Panc1 (cell line): ENCODE measurements around the gene IL11. TPM values are rescaled to one million over a fixed set of nuclear protein-coding genes. Genes with fewer than 3 reads are reported as not detected.

Source experiments
- ATAC-seq: fragments of 200-7000 bp; cut with Tn5 transposase; 2 replicates; pipeline ENCODE4 v1.9.1; 2020; ENCODE audit warnings: mild to moderate bottlenecking, moderate library complexity
- BruUV-seq: library from RNA; stranded (reverse); fragments of 400-500 nt; replicated peaks from 2 replicates; lab custom pipeline; 2021; lab: Mats Ljungman, UMichigan
- CTCF ChIA-PET: fragments of 300-600 bp; sonication (Branson Sonifier 250); formaldehyde crosslinking; loops from one replicate; lab custom pipeline; 2022; ENCODE audit warnings: antibody characterized with exemption; lab: Charles Lee
- POLR2A ChIA-PET: fragments of 300-600 bp; sonication (Branson Sonifier 250); formaldehyde crosslinking; loops from one replicate; lab custom pipeline; 2022; ENCODE audit warnings: antibody characterized with exemption; lab: Charles Lee
- DNase-seq: peaks from one replicate; pipeline ENCODE4 v3.0.0-alpha.2; 2010; ENCODE audit warnings: low read depth, low spot score
- H3K27ac ChIP-seq: 2 replicates; pipeline ENCODE4 v1.5.1; 2011; ENCODE audit warnings: mild to moderate bottlenecking, low read length, inconsistent platforms
- H3K27me3 ChIP-seq: fragments of 200-500 bp; sonication (Bioruptor generic); 2 replicates; pipeline ENCODE4 v1.6.0; 2014; ENCODE audit warnings: low read length, inconsistent platforms; ENCODE audit not compliant: control insufficient read depth, insufficient read depth
- H3K36me3 ChIP-seq: fragments of 200-500 bp; sonication (Bioruptor generic); 2 replicates; pipeline ENCODE4 v1.5.1; 2014; ENCODE audit warnings: inconsistent platforms, mild to moderate bottlenecking, low read length, moderate library complexity; ENCODE audit not compliant: control insufficient read depth, insufficient read depth
- H3K4me1 ChIP-seq: 2 replicates; pipeline ENCODE4 v1.5.1; 2011; ENCODE audit warnings: inconsistent platforms, mild to moderate bottlenecking, low read length, moderate library complexity; ENCODE audit not compliant: control insufficient read depth, insufficient read depth
- H3K4me3 ChIP-seq, 2 experiments: 2 replicates each; pipeline ENCODE4 v1.5.1; 2011 to 2012; ENCODE audit warnings: low read depth in 2 of 2, low read length in 2 of 2, mild to moderate bottlenecking in 2 of 2, inconsistent platforms in 1 of 2, moderate library complexity in 1 of 2
- H3K9me3 ChIP-seq: fragments of 200-500 bp; sonication (Bioruptor generic); 2 replicates; pipeline ENCODE4 v1.5.1; 2014; ENCODE audit warnings: low read depth, mild to moderate bottlenecking, inconsistent platforms, low read length, moderate library complexity; ENCODE audit not compliant: control insufficient read depth, insufficient read depth
- CTCF ChIP-seq: fragments of 450-650 bp; IDR thresholded peaks from 2 replicates; pipeline ENCODE4 v1.5.1; 2017; ENCODE audit warnings: mild to moderate bottlenecking
- POLR2AphosphoS5 ChIP-seq: IDR thresholded peaks from 2 replicates; pipeline ENCODE4 v1.6.1; 2012; ENCODE audit warnings: mild to moderate bottlenecking, low read depth, low read length, moderate library complexity
- SIN3A ChIP-seq: IDR thresholded peaks from 2 replicates; pipeline ENCODE4 v1.6.1; 2012; ENCODE audit warnings: low read depth, mild to moderate bottlenecking, low read length, moderate library complexity, borderline replicate concordance; ENCODE audit not compliant: insufficient read depth
- TCF7L2 ChIP-seq: IDR thresholded peaks from 2 replicates; pipeline ENCODE4 v1.6.1; 2011; ENCODE audit warnings: mild to moderate bottlenecking, low read depth, low read length, inconsistent platforms
- in situ Hi-C: cut with HindIII; loops from 2 replicates; pipeline ENCODE4 v1.10.0; 2016; ENCODE audit warnings: low sequenced_read_pairs, low pct_unique_long_range_greater_than_20kb
- intact Hi-C: fragments of 100-400 bp; cut with micrococcal nuclease; formaldehyde crosslinking; loops from one replicate; pipeline ENCODE4 v1.10.0; 2022; ENCODE audit not compliant: unreplicated experiment
- total RNA-seq: library from RNA; stranded (reverse); gene quantifications from one replicate; pipeline ENCODE4 v1.2.1, GENCODE V29; 2021; ENCODE audit not compliant: unreplicated experiment

IL11 gene
- total RNA-seq, 1 experiment from 2014 or later = 4.4 TPM

GRCh38 chr19:55373993-55374757 is 3.9 kb upstream of the IL11 start:
- Histone ChIP-seq H3K27ac (peak overlapping the region; percentile 55; the same call in 1 of the 2 replicates), H3K36me3 (no peaks in the 10 kb centered on the region), H3K4me1 (peaks cover 54% of the 10 kb centered on the region), H3K9me3 (no peaks in the 10 kb centered on the region), H3K4me3 (peak overlapping the region in 1 of 2 experiments; percentile 38; a peak in 2 of 4 replicates), H3K27me3 (no peaks in the 10 kb centered on the region)
- DNase-seq (no peak), ATAC-seq (peak; percentile 18)
- POLR2A ChIA-PET = interaction anchor here (0.7 kb wide), 1 partner anchor 58 kb away, joined by 3 read pairs; no protein-coding TSS in a partner anchor
- in situ Hi-C loops = no loop called here
- intact Hi-C loops = loop anchor here (10.0 kb wide), 1 partner anchor 79 kb away; no protein-coding TSS in a partner anchor
- TF ChIP-seq TCF7L2 = no peak
- 0 out of 2 replicates have a peak, but pooled peaks have one; percentile 47 for TF ChIP-seq SIN3A
- TF ChIP-seq POLR2AphosphoS5 = peak; percentile 47; the same call in 1 of the 2 replicates
- BruUV-seq = no TSS peak
- CTCF ChIA-PET = no interaction called here

- CTCF ChIA-PET = no interaction called here
- DNase-seq = no peak
Measured at GRCh38 chr19:55373306-55373992, 3.2 kb upstream of the IL11 start.

More at GRCh38 chr19:55373306-55373992, 3.2 kb upstream of the IL11 start:
- Histone ChIP-seq H3K4me3 (no peak overlapping the region; a peak in 1 of 4 replicates), H3K36me3 (no peaks in the 10 kb centered on the region), H3K4me1 (peaks cover 54% of the 10 kb centered on the region), H3K27ac (peak overlapping the region; percentile 32; the same call in 1 of the 2 replicates), H3K9me3 (no peaks in the 10 kb centered on the region), H3K27me3 (no peaks in the 10 kb centered on the region)
- intact Hi-C loops (loop anchor here (10.0 kb wide), 1 partner anchor 79 kb away; no protein-coding TSS in a partner anchor), in situ Hi-C loops (no loop called here)
- ATAC-seq = peak; percentile 11
- BruUV-seq = no TSS peak
- TF ChIP-seq POLR2AphosphoS5 = no peak
- TF ChIP-seq CTCF = no peak
- POLR2A ChIA-PET = interaction anchor here (0.5 to 0.7 kb wide), 2 partner anchors 58 to 164 kb away, joined by 3 read pairs; no protein-coding TSS in a partner anchor
